Measurements from ENCODE around the gene REL.

The REL gene

GRCh38 chr2:60966507-60967405, 85.4 kb downstream of the REL start:
- no peak for DNase-seq

- DNase-seq = no peak
These were observed 91.7 kb downstream of the REL start for GRCh38 chr2:60972889-60973656.

GRCh38 chr2:60973705-60974104, 92.3 kb downstream of the REL start:
- no peak for DNase-seq

GRCh38 chr2:60974652-60975051, 93.3 kb downstream of the REL start:
- no peak for DNase-seq

Data from activated CD4-positive, alpha-beta T cell treated with anti-CD3 and anti-CD28 coated beads, Interleukin-2, amount 50 U/mL, for 48 hours (primary cell).